Naive thymus-derived CD8-positive, alpha-beta T cell (primary cell): ENCODE data around the gene ROBO1. TPM values are rescaled to one million over a fixed set of nuclear protein-coding genes. Genes with fewer than 3 reads are reported as not detected.

Experiments used
- ATAC-seq, 2 donors: fragments of 150-1000 bp; cut with Tn5 transposase in 1 of 2; sonication (Bioruptor Pico), chemical (Tn5 transposase) in 1 of 2; 1 replicate in 1 of 2; 2 replicates in 1 of 2; pipeline ENCODE4 v1.10.0; 2021; ENCODE audit warnings: mild to moderate bottlenecking in 2 of 2, moderate library complexity in 2 of 2
- POLR2A ChIA-PET: fragments of 350-600 bp; sonication (Branson Sonifier 250); formaldehyde crosslinking; loops from one replicate; lab custom pipeline; 2021; ENCODE audit warnings: antibody characterized with exemption; lab: Charles Lee
- DNase-seq, 10 donors: peaks; one replicate each; pipeline versions ENCODE4 v3.0.0 to v3.0.0-alpha.2; 2020 to 2022
- H3K27ac Mint-ChIP-seq, 10 donors: one replicate each; pipeline ENCODE4 v1.8.0; 2020 to 2022; ENCODE audit warnings: mild to moderate bottlenecking in 10 of 10, mixed read lengths in 10 of 10, moderate library complexity in 4 of 10, inconsistent platforms in 1 of 10
- H3K27me3 Mint-ChIP-seq, 5 donors: one replicate each; pipeline ENCODE4 v1.8.0; 2021 to 2022; ENCODE audit warnings: mixed read lengths in 5 of 5
- H3K36me3 Mint-ChIP-seq, 3 donors: one replicate each; pipeline ENCODE4 v1.8.0; 2020 to 2022; ENCODE audit warnings: mixed read lengths in 3 of 3, mild to moderate bottlenecking in 2 of 3, inconsistent platforms in 1 of 3
- H3K4me1 Mint-ChIP-seq, 4 donors: one replicate each; pipeline ENCODE4 v1.8.0; 2021 to 2022; ENCODE audit warnings: mixed read lengths in 4 of 4
- H3K4me3 Mint-ChIP-seq, 10 donors: one replicate each; pipeline ENCODE4 v1.8.0; 2020 to 2022; ENCODE audit warnings: mild to moderate bottlenecking in 10 of 10, mixed read lengths in 10 of 10, moderate library complexity in 6 of 10, inconsistent platforms in 1 of 10
- H3K9me3 Mint-ChIP-seq, 9 donors: one replicate each; pipeline ENCODE4 v1.8.0; 2020 to 2022; ENCODE audit warnings: mixed read lengths in 9 of 9, mild to moderate bottlenecking in 3 of 9, inconsistent platforms in 1 of 9, moderate library complexity in 1 of 9
- polyA plus RNA-seq, 3 donors: library from polyadenylated mRNA; unstranded; fragments of 300-500 nt; fragmentation: Illumina TruSeq; gene quantifications; one replicate each; pipeline ENCODE4 v1.2.3, GENCODE V29; 2021
- total RNA-seq, 8 experiments: library from RNA in 2 of 8; stranded (reverse) in 2 of 8; gene quantifications; one replicate each; pipeline ENCODE4 v1.2.3 and lab custom pipeline; 2021 to 2026

ROBO1 gene
- total and polyA plus RNA-seq, 5 experiments from 2014 or later, result 2.3 to 16.3 (median 12.5) TPM

DNA sequence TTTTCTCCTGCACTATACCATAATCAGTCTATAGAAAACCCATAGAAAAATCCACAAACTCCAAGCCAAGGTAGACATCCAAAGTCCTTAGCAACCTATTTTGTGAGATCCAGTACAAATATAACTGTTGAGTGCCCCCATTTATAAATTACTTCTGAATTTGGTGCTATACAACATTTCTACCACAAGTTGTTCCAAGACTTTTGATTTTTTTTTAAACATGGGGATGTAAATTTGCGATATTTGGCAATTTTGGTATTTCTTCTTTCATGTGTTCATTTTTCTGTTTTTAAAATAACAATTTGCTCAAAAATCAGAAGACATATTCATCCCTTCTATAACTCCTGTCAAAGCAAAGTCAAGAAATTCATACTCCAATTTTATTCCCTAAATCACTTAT is 763.8 kb downstream of the ROBO1 start:
- no peaks in the 10 kb centered on the region for H3K4me1 Mint-ChIP-seq
- POLR2A ChIA-PET, result no interaction called here
- H3K27ac Mint-ChIP-seq, result no peak overlapping the region
- ATAC-seq (no peak), DNase-seq (no peak)
- no peaks in the 10 kb centered on the region for H3K27me3 Mint-ChIP-seq
- H3K9me3 Mint-ChIP-seq, result peaks cover 0 to 10% (median 3%) of the 10 kb centered on the region in 9 donors
- H3K4me3 Mint-ChIP-seq, result no peak overlapping the region
- H3K36me3 Mint-ChIP-seq, result no peaks in the 10 kb centered on the region

DNA sequence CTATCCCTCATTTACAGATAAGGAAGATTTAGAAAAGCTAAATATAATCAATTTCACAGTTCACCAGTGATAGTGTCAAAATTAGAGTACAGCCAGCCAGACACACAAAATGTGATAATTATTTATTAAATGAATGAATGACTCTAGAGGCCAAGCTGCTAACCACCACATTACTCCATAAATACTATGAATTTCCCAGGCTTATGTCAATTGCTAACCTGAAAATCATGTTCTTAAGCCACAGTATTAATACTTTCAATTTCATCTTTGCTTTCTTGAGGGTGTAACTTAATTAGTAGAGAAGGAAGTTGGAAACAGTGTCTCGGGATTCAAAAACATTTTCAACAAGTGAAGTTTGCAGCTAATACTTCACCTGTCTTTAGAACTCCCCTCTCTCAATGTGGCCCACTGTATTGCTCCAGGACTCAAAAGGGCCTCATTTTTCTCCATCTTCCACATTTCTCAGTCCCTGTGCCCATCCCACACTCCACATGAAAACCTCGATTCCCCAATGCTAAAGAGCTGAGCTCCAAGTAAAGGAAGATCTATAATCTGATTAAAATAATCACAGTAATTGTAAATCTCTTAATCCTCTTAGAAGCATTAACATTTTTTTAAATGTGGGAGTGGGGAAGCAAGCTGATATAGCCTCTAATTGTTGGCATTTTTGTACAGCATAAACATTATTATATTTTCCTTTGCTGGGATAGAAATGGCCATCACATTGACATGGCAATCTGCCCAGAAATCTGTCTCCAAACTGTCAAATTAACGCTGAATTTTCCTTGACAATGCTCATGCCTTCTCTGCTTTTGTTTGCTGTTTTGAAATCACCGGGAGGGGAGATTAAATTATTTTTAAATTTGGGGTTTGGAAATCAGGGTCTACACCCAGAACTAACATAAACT is 765.1 kb downstream of the ROBO1 start:
- no peak overlapping the region for H3K27ac Mint-ChIP-seq
- peaks cover 0 to 10% (median 4%) of the 10 kb centered on the region in 9 donors for H3K9me3 Mint-ChIP-seq
- no peak overlapping the region for H3K4me3 Mint-ChIP-seq
- H3K27me3 Mint-ChIP-seq, result no peaks in the 10 kb centered on the region
- H3K36me3 Mint-ChIP-seq, result no peaks in the 10 kb centered on the region
- no peak for DNase-seq
- ATAC-seq, result no peak
- POLR2A ChIA-PET, result no interaction called here
- no peaks in the 10 kb centered on the region for H3K4me1 Mint-ChIP-seq

DNA sequence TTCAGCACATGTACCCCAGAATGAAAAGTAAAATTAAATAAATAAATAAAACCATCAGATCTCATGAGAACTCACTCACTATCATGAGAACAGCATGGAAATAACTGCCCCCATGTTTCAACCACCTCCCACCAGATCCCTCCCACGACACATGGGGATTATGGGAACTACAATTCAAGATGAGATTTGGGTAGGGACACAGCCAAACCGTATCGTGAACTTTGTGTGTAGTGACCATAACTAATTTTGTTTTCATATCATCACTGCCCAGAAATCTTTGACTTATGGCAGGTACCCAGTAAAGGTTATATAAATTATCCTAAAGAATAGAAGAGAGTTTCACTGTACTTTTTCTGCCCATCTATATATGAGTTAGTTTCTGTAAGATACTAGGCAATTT is 766.5 kb downstream of the ROBO1 start:
- ATAC-seq (no peak), DNase-seq (no peak)
- Mint-ChIP-seq H3K27me3 (no peaks in the 10 kb centered on the region), H3K4me3 (no peak overlapping the region), H3K9me3 (peaks cover 0 to 15% (median 7%) of the 10 kb centered on the region in 9 donors), H3K27ac (no peak overlapping the region), H3K36me3 (no peaks in the 10 kb centered on the region), H3K4me1 (no peaks in the 10 kb centered on the region)
- POLR2A ChIA-PET, result no interaction called here

DNA sequence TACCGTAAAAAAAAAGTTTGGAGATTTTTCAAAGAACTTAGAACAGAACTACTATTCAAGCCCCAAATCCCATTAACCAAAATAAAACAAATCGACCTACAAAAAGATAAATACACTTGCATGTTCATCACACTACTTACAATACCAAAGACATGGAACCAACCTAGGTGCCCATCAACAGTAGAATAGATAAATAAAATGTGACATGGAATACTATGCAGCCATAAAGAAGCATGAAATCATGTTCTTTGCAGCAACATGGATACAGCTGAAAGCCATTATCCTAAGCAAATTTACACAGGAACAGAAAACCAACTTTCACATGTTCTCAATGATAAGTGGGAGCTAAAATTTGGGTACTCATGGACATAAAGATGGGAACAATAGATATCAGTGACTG is 768.7 kb downstream of the ROBO1 start:
- no peak overlapping the region for H3K4me3 Mint-ChIP-seq
- ATAC-seq (no peak), DNase-seq (no peak)
- H3K27me3 Mint-ChIP-seq, result no peaks in the 10 kb centered on the region
- peaks cover 0 to 20% (median 7%) of the 10 kb centered on the region in 9 donors for H3K9me3 Mint-ChIP-seq
- H3K36me3 Mint-ChIP-seq, result no peaks in the 10 kb centered on the region
- H3K27ac Mint-ChIP-seq, result no peak overlapping the region
- POLR2A ChIA-PET, result no interaction called here
- H3K4me1 Mint-ChIP-seq, result no peaks in the 10 kb centered on the region

DNA sequence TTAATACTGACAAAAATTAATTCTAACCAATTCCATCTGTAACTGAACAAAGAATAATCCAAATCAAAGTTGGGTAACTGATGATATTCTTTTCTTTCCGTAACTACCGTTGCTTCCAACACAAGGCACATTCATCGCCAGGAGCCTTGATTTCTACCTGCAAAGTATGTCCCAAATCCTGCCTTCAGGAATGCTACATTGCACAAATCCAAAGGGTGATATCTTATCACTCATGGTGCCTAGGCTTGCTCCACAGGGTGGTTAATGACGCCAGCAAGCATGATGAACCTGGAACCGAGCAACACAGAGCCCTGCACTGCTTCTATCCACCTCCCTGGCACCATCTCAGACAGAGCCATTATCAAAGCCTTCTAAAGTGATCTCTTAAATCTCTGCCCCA is 772.7 kb downstream of the ROBO1 start:
- Mint-ChIP-seq H3K9me3 (peaks cover 0 to 28% (median 7%) of the 10 kb centered on the region in 9 donors), H3K4me3 (no peak overlapping the region), H3K36me3 (peaks cover 0 to 9% (median 2%) of the 10 kb centered on the region in 3 donors), H3K27ac (no peak overlapping the region), H3K4me1 (no peaks in the 10 kb centered on the region), H3K27me3 (no peaks in the 10 kb centered on the region)
- DNase-seq, result no peak
- ATAC-seq, result no peak
- POLR2A ChIA-PET, result no interaction called here

DNA sequence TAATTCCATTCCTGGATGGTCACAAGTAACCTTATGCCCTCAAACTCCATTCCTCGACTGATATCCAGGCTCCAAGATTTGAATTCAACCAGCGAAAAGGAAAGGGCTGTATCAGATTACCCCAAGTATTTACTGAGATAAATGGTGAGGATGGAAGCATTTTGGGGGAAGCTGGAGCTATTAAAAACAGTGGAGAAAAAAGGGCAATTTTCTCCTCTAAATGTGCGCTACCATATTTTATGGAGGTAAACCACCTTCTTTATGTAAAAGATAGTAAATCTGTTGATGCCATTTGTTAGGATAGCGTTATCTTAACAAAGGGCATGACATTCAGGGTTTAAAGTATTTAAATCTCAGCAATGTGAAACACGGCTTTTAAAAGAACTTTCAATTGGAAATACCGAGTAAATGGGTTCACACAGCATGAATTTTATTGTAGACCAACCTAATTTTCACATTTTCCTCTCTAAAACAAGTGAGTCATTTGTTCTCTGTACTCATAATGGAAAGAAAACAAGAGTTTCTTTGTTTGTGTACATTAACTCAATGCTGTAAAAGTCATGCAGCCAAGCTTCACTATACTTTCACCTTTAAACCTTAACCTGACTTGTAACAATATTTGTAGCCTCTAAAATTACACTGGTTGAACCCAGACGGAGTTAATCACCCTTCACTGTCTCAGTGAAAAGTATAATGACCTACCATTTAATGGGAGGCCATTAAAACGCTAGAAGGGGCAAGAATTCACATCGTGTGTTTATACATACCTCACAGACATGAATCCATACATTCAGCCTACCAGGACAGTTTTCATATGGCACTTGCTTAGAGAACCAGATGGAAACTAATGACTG is 773.4 kb downstream of the ROBO1 start:
- Mint-ChIP-seq H3K27ac (no peak overlapping the region), H3K36me3 (peaks cover 0 to 9% (median 2%) of the 10 kb centered on the region in 3 donors), H3K4me3 (no peak overlapping the region), H3K27me3 (no peaks in the 10 kb centered on the region), H3K4me1 (no peaks in the 10 kb centered on the region), H3K9me3 (peaks cover 0 to 28% (median 5%) of the 10 kb centered on the region in 9 donors)
- POLR2A ChIA-PET, result no interaction called here
- no peak for DNase-seq
- ATAC-seq, result no peak

DNA sequence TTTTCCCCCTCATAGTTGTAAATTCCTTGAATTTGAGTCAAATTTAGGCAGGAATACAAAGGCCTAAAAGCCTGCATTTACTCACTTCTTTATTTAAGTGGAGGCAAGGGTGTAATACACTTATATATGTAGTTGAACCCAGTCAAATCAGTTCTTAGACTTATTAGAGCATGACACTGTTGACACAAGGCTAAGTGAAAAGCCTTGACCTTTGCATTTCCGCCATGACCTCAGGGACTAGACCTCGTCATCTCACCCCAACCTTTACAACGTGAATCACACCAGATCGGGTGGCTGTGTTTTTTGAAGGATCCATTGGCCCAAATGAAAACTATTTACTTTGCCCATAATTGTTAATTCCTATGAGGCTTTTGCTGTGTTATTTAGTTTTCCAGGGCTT is 774.4 kb downstream of the ROBO1 start:
- H3K9me3 Mint-ChIP-seq, result peaks cover 0 to 25% (median 2%) of the 10 kb centered on the region in 9 donors
- ATAC-seq, result no peak
- POLR2A ChIA-PET, result no interaction called here
- H3K36me3 Mint-ChIP-seq, result peaks cover 0 to 9% (median 2%) of the 10 kb centered on the region in 3 donors
- H3K27ac Mint-ChIP-seq, result no peak overlapping the region
- H3K4me3 Mint-ChIP-seq, result no peak overlapping the region
- H3K4me1 Mint-ChIP-seq, result no peaks in the 10 kb centered on the region
- no peaks in the 10 kb centered on the region for H3K27me3 Mint-ChIP-seq
- DNase-seq, result no peak

DNA sequence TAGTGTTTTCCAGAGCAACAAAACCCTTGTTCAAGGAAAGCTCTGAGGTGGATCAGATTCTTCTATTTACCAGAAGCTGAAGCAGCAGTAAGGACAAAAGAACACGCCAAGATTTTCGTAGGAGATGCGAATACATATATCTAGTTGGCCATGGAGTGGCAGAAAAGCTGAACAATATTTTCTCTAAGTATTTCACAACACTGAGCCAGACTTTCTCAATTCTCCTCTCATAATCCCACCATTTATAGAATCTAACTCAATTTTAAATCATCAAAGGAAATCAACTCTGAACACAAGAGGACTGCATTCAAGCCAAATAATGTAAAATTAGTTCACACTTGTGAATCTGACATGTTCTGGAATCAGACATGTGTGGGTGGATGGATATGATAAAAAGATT is 775.0 kb downstream of the ROBO1 start:
- H3K9me3 Mint-ChIP-seq, result peaks cover 0 to 25% (median 2%) of the 10 kb centered on the region in 9 donors
- no peaks in the 10 kb centered on the region for H3K4me1 Mint-ChIP-seq
- peaks cover 0 to 9% (median 2%) of the 10 kb centered on the region in 3 donors for H3K36me3 Mint-ChIP-seq
- DNase-seq, result no peak
- H3K27ac Mint-ChIP-seq, result no peak overlapping the region
- no peaks in the 10 kb centered on the region for H3K27me3 Mint-ChIP-seq
- POLR2A ChIA-PET, result no interaction called here
- no peak overlapping the region for H3K4me3 Mint-ChIP-seq
- no peak for ATAC-seq

DNA sequence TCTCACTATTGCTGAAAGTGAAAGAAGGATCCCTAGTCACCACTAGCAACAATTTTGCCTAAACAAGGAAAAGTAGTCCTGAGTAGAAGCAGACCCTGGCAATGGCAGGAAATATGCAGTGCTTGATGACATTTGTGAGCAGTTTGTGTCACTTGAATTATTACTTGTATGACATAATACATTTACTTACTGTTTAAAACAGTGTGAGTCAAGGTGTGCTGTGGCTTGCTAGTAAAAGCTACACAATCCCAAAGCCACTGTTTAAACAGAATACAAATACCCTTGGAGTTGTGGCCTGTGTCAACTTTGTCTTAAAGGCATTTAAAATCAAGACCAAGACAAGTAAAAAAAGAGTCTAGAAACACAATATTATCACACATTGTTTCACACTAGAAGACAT is 775.4 kb downstream of the ROBO1 start:
- POLR2A ChIA-PET, result no interaction called here
- Mint-ChIP-seq H3K36me3 (peaks cover 0 to 9% (median 2%) of the 10 kb centered on the region in 3 donors), H3K27me3 (no peaks in the 10 kb centered on the region), H3K9me3 (peaks cover 0 to 25% (median 2%) of the 10 kb centered on the region in 9 donors), H3K4me3 (no peak overlapping the region), H3K4me1 (no peaks in the 10 kb centered on the region), H3K27ac (no peak overlapping the region)
- no peak for DNase-seq
- no peak for ATAC-seq

DNA sequence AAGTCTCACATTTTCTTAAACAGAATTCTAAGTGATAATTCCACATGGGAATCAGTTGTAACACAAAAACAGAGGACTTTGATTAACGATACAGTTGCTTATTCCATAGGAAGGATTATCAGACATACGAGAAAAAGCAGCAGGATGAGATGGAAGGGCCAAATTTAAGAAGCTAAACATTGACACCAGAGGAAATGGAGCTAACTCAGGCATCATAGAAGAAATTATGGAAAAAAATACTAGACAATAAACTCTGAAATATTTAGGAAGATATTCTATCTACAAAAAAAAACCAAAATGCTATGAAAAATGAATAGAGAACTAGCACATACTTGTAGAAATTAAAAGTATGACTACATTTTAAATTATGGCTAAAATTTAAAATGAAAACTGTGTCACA is 776.1 kb downstream of the ROBO1 start:
- Mint-ChIP-seq H3K27me3 (no peaks in the 10 kb centered on the region), H3K4me3 (no peak overlapping the region), H3K27ac (peak overlapping the region in 1 of 10 donors; percentile 34), H3K9me3 (peaks cover 0 to 23% (median 2%) of the 10 kb centered on the region in 9 donors), H3K4me1 (no peaks in the 10 kb centered on the region), H3K36me3 (peaks cover 0 to 9% (median 2%) of the 10 kb centered on the region in 3 donors)
- POLR2A ChIA-PET, result no interaction called here
- no peak for DNase-seq
- no peak for ATAC-seq

DNA sequence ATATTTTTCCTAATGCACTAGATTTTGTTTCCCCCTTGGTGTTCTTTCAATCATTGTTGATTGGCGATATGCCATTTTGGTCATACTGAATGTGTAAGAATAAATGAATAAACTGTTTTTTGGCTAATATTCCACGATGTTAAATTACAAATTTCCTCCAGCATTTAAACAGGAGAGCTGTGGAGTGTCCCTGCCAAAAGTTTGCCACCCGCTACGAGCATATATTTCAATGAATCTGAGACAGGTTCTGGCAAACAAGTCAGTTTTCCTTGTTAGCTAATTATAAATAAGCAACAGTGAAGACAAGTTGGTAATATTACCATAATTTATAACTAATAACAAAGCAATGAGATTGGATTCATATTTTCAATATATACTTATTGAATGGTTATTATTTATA is 777.6 kb downstream of the ROBO1 start:
- H3K9me3 Mint-ChIP-seq, result peaks cover 0 to 13% (median 0%) of the 10 kb centered on the region in 9 donors
- no peak for DNase-seq
- H3K27ac Mint-ChIP-seq, result no peak overlapping the region
- H3K27me3 Mint-ChIP-seq, result no peaks in the 10 kb centered on the region
- POLR2A ChIA-PET, result no interaction called here
- H3K36me3 Mint-ChIP-seq, result peaks cover 0 to 9% (median 2%) of the 10 kb centered on the region in 3 donors
- no peaks in the 10 kb centered on the region for H3K4me1 Mint-ChIP-seq
- no peak overlapping the region for H3K4me3 Mint-ChIP-seq
- ATAC-seq, result no peak

DNA sequence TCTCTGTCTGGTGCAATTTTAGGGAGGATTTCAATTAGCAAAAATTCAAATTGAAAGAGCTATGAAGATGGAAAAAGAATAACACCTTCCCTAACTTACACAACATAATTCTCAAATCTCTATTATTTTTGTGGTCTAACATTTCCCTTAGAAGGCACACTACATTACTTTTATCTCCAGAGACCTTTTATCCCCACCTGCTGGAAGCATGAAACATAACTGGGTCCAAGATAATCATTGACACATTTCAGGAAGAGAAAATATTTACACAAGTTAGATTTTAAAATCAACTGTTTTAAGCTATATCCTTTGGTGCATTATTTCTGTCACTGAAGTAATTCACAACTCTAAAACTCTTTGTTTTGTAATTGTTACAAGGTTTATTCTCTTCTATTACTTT is 779.5 kb downstream of the ROBO1 start:
- DNase-seq (no peak), ATAC-seq (no peak)
- POLR2A ChIA-PET, result no interaction called here
- peaks cover 0 to 9% (median 2%) of the 10 kb centered on the region in 3 donors for H3K36me3 Mint-ChIP-seq
- H3K4me1 Mint-ChIP-seq, result no peaks in the 10 kb centered on the region
- no peak overlapping the region for H3K4me3 Mint-ChIP-seq
- H3K9me3 Mint-ChIP-seq, result peaks cover 0 to 9% (median 4%) of the 10 kb centered on the region in 9 donors
- no peaks in the 10 kb centered on the region for H3K27me3 Mint-ChIP-seq
- H3K27ac Mint-ChIP-seq, result no peak overlapping the region
